ENCODE data around the gene VEZT.

The VEZT gene

DNA sequence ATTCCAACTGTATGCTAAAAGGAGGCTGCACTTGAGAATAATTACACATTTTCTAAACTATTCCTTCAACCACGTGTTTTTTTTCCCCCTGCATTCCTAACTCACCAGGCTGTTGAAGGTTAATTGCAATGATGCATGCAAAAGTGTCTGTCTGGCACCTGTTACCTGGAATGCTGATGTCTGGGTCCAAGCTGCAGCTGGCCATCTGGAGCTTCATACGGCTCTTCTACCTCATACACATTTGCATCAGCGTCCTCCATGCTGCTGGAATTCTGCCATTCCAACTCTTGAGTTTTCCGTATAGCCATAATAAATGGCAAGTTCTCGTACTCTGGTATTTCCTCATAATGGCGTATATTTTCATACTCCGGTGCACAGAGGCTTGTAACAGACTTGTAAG, 8.9 kb upstream of the VEZT start:
- ATAC-seq, result no peak
- TF ChIP-seq ZC3H10 (CRISPR knock-in tag; IDR thresholded peaks at IDR 0.05), result no peak
- no peak for TF ChIP-seq ZFP3 (CRISPR knock-in tag; IDR thresholded peaks at IDR 0.05)
- TF ChIP-seq SNAI2 (CRISPR knock-in tag; IDR thresholded peaks at IDR 0.05), result no peak
- TF ChIP-seq TCF4 (CRISPR knock-in tag; IDR thresholded peaks at IDR 0.05; ENCODE audit: borderline replicate concordance), result no peak
- TF ChIP-seq ZFP30 (CRISPR knock-in tag; IDR thresholded peaks at IDR 0.05), result no peak
- no peak for TF ChIP-seq ISL1 (CRISPR knock-in tag; IDR thresholded peaks at IDR 0.05)
- no peak for TF ChIP-seq ARNTL (CRISPR knock-in tag; IDR thresholded peaks at IDR 0.05; ENCODE audit: borderline replicate concordance, low read depth)
- TF ChIP-seq OSR1 (CRISPR knock-in tag; IDR thresholded peaks at IDR 0.05), result no peak
- TF ChIP-seq ZNF565 (CRISPR knock-in tag; conservative IDR thresholded peaks at IDR 0.05; ENCODE audit: low read depth), result no peak
- TF ChIP-seq, protein P1, sequence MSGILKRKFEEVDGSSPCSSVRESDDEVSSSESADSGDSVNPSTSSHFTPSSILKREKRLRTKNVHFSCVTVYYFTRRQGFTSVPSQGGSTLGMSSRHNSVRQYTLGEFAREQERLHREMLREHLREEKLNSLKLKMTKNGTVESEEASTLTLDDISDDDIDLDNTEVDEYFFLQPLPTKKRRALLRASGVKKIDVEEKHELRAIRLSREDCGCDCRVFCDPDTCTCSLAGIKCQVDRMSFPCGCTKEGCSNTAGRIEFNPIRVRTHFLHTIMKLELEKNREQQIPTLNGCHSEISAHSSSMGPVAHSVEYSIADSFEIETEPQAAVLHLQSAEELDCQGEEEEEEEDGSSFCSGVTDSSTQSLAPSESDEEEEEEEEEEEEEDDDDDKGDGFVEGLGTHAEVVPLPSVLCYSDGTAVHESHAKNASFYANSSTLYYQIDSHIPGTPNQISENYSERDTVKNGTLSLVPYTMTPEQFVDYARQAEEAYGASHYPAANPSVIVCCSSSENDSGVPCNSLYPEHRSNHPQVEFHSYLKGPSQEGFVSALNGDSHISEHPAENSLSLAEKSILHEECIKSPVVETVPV (CRISPR knock-in tag; IDR thresholded peaks at IDR 0.05), result no peak
- no peak for TF ChIP-seq GLIS3 (CRISPR knock-in tag; IDR thresholded peaks at IDR 0.05)
- no peak for TF ChIP-seq ZNF8 (CRISPR knock-in tag; IDR thresholded peaks at IDR 0.05)
- TF ChIP-seq CSDC2 (CRISPR knock-in tag; IDR thresholded peaks at IDR 0.05), result no peak
- TF ChIP-seq, protein P2, sequence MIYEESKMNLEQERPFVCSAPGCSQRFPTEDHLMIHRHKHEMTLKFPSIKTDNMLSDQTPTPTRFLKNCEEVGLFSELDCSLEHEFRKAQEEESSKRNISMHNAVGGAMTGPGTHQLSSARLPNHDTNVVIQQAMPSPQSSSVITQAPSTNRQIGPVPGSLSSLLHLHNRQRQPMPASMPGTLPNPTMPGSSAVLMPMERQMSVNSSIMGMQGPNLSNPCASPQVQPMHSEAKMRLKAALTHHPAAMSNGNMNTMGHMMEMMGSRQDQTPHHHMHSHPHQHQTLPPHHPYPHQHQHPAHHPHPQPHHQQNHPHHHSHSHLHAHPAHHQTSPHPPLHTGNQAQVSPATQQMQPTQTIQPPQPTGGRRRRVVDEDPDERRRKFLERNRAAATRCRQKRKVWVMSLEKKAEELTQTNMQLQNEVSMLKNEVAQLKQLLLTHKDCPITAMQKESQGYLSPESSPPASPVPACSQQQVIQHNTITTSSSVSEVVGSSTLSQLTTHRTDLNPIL (CRISPR knock-in tag; IDR thresholded peaks at IDR 0.05; ENCODE audit: low read depth), result no peak
- TF ChIP-seq, protein P3, sequence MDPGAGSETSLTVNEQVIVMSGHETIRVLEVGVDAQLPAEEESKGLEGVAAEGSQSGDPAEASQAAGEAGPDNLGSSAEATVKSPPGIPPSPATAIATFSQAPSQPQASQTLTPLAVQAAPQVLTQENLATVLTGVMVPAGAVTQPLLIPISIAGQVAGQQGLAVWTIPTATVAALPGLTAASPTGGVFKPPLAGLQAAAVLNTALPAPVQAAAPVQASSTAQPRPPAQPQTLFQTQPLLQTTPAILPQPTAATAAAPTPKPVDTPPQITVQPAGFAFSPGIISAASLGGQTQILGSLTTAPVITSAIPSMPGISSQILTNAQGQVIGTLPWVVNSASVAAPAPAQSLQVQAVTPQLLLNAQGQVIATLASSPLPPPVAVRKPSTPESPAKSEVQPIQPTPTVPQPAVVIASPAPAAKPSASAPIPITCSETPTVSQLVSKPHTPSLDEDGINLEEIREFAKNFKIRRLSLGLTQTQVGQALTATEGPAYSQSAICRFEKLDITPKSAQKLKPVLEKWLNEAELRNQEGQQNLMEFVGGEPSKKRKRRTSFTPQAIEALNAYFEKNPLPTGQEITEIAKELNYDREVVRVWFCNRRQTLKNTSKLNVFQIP (CRISPR knock-in tag; IDR thresholded peaks at IDR 0.05; ENCODE audit: borderline replicate concordance, low read depth), result no peak
- no peak for TF ChIP-seq BACH2 (CRISPR knock-in tag; IDR thresholded peaks at IDR 0.05; ENCODE audit: borderline replicate concordance)
- no peak for TF ChIP-seq RARB (CRISPR knock-in tag; IDR thresholded peaks at IDR 0.05)
- no peak for TF ChIP-seq ESRRG (CRISPR knock-in tag; IDR thresholded peaks at IDR 0.05)
- TF ChIP-seq PPARA (CRISPR knock-in tag; IDR thresholded peaks at IDR 0.05; ENCODE audit: borderline replicate concordance), result no peak

DNA sequence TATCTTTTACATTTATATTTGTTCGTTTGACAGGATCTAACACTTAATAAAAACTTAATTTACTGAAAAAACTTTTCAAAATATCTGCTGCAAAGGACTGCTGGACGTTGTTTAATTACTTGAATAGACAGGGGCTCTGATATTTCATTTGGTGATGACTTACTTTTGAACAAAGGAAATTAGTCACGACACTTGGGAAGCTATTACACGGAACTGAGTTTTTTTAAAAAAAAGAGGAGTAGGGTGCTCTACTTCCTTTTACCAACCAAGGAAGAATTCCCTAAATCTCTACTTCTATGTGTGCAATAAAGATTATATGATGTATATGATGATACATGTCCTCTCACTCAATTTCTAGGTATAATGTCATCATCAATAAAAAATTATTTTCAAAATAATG, 5.0 kb upstream of the VEZT start:
- ATAC-seq, result no peak

DNA sequence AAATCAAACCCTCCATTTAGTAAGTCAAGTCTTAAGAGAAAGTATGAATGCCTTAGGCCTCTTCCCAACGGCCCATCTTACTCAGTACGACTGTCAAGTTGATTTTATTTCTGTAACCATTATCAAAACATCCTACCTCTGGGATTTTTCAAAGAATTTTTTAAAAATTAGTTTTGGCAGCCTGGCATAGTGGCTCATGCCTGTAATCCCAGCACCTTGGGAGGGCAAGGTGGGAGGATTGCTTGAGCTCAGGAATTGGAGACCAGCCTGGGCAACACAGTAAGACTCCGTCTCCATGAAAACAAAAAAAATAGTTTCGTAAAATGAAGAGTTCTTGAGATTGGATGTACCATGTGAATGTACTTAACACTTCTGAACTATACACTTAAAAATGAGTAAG, 4.5 kb upstream of the VEZT start:
- no peak for ATAC-seq
- TF ChIP-seq, protein P4, sequence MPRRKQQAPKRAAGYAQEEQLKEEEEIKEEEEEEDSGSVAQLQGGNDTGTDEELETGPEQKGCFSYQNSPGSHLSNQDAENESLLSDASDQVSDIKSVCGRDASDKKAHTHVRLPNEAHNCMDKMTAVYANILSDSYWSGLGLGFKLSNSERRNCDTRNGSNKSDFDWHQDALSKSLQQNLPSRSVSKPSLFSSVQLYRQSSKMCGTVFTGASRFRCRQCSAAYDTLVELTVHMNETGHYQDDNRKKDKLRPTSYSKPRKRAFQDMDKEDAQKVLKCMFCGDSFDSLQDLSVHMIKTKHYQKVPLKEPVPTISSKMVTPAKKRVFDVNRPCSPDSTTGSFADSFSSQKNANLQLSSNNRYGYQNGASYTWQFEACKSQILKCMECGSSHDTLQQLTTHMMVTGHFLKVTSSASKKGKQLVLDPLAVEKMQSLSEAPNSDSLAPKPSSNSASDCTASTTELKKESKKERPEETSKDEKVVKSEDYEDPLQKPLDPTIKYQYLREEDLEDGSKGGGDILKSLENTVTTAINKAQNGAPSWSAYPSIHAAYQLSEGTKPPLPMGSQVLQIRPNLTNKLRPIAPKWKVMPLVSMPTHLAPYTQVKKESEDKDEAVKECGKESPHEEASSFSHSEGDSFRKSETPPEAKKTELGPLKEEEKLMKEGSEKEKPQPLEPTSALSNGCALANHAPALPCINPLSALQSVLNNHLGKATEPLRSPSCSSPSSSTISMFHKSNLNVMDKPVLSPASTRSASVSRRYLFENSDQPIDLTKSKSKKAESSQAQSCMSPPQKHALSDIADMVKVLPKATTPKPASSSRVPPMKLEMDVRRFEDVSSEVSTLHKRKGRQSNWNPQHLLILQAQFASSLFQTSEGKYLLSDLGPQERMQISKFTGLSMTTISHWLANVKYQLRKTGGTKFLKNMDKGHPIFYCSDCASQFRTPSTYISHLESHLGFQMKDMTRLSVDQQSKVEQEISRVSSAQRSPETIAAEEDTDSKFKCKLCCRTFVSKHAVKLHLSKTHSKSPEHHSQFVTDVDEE (CRISPR knock-in tag; IDR thresholded peaks at IDR 0.05), result no peak
- TF ChIP-seq ISL1 (CRISPR knock-in tag; IDR thresholded peaks at IDR 0.05), result peak; percentile 45; the same call in 1 of the 2 replicates

More for the DNA sequence above, 5.0 kb upstream of the VEZT start:
- TF ChIP-seq OSR1 (CRISPR knock-in tag; IDR thresholded peaks at IDR 0.05), result no peak
- no peak for TF ChIP-seq TCF4 (CRISPR knock-in tag; IDR thresholded peaks at IDR 0.05; ENCODE audit: borderline replicate concordance)
- TF ChIP-seq ESRRG (CRISPR knock-in tag; IDR thresholded peaks at IDR 0.05), result no peak
- TF ChIP-seq, protein P3 (CRISPR knock-in tag; IDR thresholded peaks at IDR 0.05; ENCODE audit: borderline replicate concordance, low read depth), result no peak
- no peak for TF ChIP-seq ZC3H10 (CRISPR knock-in tag; IDR thresholded peaks at IDR 0.05)
- no peak for TF ChIP-seq BACH2 (CRISPR knock-in tag; IDR thresholded peaks at IDR 0.05; ENCODE audit: borderline replicate concordance)
- no peak for TF ChIP-seq ZNF8 (CRISPR knock-in tag; IDR thresholded peaks at IDR 0.05)

DNA sequence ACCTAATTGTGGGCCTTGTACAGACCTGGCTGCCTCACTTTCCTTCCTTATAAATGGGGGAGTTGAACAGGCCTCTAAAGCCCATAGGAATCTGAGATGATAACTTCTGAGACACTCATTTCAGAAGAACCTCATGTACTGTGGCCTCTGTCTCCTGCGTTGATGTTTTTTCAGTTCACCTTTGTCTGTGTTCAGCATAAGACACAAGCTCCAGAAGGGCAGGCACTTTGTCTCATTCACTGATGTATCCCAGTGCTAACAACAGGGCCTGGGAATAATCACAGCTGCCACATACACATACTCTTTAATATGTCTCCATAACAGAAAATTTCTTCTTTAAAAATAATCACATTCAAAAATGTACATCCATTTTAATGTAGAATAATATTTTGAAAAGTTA, 3.7 kb upstream of the VEZT start:
- no peak for ATAC-seq
- TF ChIP-seq ZFP3 (CRISPR knock-in tag; IDR thresholded peaks at IDR 0.05) (no peak), SNAI2 (CRISPR knock-in tag; IDR thresholded peaks at IDR 0.05) (no peak), OSR1 (CRISPR knock-in tag; IDR thresholded peaks at IDR 0.05) (no peak)
- TF ChIP-seq, protein P2 (CRISPR knock-in tag; IDR thresholded peaks at IDR 0.05; ENCODE audit: low read depth), result no peak

Measured in SK-N-SH treated with all-trans-retinoic acid at 6 μM for 48 hours (cell line).